Measurements from ENCODE around the gene TSEN15.

TSEN15 gene

DNA sequence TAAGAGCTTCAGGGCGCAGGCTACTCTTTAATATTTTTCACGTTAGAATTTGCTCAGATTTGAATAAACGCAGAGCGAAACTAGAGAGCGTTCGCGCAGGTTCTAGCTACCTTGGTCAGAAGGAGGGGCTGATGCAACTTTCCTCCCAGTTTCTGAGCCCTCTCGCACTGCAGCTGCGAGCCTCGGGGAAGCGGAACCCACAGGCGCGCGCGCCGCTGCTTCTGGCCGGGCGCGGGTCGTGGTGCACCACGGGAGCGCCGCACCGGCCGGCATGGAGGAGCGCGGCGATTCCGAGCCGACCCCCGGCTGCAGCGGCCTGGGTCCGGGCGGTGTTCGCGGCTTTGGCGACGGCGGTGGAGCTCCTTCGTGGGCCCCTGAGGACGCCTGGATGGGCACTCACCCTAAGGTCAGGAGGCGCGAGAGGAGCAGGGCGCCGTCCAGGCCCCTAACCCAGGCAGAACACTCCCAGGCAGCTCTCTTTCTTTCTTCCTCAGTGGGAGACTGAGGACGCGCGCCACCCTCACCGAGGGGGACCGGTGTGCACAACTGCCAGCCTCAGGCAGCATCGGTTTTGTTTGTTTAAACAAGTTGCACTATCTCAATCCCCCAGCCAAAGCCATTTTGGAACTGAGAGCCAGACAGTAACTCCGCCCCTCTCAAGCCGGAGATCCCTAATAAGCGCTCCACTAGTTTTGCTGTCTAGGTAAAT, at the start of gene TSEN15:
TSS of gene TSEN15 (plus strand) at position 246 of the 709 bp plus-strand sequence. CDS start at position 272, 26 bp downstream.
- peak; percentile 89 for DNase-seq (ENCODE audit: low spot score)
- TF ChIP-seq, protein P1, sequence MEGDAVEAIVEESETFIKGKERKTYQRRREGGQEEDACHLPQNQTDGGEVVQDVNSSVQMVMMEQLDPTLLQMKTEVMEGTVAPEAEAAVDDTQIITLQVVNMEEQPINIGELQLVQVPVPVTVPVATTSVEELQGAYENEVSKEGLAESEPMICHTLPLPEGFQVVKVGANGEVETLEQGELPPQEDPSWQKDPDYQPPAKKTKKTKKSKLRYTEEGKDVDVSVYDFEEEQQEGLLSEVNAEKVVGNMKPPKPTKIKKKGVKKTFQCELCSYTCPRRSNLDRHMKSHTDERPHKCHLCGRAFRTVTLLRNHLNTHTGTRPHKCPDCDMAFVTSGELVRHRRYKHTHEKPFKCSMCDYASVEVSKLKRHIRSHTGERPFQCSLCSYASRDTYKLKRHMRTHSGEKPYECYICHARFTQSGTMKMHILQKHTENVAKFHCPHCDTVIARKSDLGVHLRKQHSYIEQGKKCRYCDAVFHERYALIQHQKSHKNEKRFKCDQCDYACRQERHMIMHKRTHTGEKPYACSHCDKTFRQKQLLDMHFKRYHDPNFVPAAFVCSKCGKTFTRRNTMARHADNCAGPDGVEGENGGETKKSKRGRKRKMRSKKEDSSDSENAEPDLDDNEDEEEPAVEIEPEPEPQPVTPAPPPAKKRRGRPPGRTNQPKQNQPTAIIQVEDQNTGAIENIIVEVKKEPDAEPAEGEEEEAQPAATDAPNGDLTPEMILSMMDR (IDR thresholded peaks at IDR 0.05; ENCODE audit: extremely low read depth, missing control alignments) = no peak

GRCh38 chr1:184002071-184002470, 49.5 kb upstream of the TSEN15 start:
- TF ChIP-seq, protein P1 (IDR thresholded peaks at IDR 0.05; ENCODE audit: extremely low read depth, missing control alignments) = no peak
- no peak for DNase-seq (ENCODE audit: low spot score)

DNA sequence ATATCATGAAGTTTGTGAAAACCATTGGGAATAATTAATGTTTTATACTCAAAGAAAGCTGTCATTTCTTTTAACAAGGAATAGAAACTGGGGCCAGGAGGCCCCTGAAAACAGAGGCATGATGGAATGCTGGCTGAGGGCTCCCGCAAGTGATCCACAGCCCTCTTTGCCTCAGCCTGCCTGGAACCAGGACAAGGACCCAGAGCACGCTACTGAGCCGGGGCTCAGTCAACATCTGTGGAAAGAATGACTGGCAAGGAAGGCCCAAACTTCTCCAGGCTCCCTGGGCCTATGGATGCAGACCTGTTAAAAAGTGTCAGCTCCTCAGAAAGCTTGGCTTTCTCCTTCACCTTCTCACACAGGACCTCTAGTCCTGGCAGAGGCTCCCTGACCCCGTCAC, 46.6 kb upstream of the TSEN15 start:
- TF ChIP-seq, protein P1 (IDR thresholded peaks at IDR 0.05; ENCODE audit: extremely low read depth, missing control alignments) = no peak

DNA sequence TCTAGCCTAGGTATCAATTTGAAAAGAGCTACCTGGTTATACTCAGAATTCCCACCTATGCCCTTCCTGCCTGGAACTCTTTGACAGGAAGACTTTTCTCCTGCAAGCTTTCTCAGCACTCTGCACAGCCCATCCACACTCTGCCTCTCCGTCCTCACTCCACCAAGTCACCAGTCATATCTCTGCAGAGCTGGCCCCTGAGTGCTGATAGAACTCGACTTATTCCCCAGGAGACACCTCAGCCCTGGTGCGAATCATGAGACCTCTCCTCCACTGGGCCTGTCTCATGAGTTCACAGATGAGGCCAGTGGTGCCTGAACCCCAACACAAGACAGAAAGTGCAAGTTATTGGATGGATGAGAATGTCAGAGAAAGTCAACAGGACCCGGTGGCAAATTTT, 46.0 kb upstream of the TSEN15 start:
- TF ChIP-seq, protein P1 (IDR thresholded peaks at IDR 0.05; ENCODE audit: extremely low read depth, missing control alignments) = no peak

More for the DNA sequence above, 46.6 kb upstream of the TSEN15 start:
- DNase-seq (ENCODE audit: low spot score) = no peak

GRCh38 chr1:184010788-184011187, 40.7 kb upstream of the TSEN15 start:
- TF ChIP-seq, protein P1 (IDR thresholded peaks at IDR 0.05; ENCODE audit: extremely low read depth, missing control alignments) = no peak
- DNase-seq (ENCODE audit: low spot score) = no peak

More for the DNA sequence above, 46.0 kb upstream of the TSEN15 start:
- DNase-seq (ENCODE audit: low spot score) = no peak

DNA sequence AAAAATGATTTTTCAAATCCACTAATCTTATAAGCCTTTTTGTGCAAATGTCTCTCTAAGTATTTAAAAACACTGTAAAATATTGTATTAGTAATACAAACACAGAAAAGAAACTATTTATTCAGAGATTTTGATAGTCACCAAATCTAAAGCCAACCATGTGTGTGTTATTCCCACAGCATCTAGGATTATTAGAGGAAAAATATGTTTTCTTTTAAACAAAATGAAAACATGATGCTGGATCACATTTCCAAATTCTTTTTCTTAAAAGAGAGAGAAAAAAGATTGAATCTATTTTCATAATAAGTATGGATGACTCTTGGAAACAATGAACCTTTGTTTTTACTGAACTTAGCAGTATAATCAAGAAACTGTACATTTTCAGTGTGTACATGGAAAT, 39.3 kb upstream of the TSEN15 start:
- TF ChIP-seq, protein P1 (IDR thresholded peaks at IDR 0.05; ENCODE audit: extremely low read depth, missing control alignments) = no peak
- no peak for DNase-seq (ENCODE audit: low spot score)

DNA sequence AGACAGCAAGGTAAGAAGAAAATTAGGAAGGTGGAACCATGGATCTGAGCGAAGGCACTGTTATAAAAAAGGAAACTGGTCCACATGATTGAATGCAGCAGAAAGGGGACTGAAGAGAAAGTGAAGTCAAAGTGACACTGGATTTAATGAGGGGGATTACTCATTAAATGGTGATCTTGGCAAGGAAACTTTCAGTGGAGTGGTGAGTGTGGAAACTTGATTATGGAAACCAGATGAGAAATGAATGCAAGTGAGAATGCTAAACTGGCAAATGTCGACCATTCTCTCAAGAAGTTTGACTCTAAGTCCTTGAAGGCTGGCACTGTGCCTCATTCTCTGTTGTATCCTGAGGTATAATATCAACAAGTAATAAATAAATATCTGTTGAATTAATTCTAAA, 37.3 kb upstream of the TSEN15 start:
- no peak for DNase-seq (ENCODE audit: low spot score)
- TF ChIP-seq, protein P1 (IDR thresholded peaks at IDR 0.05; ENCODE audit: extremely low read depth, missing control alignments) = no peak

Measured in GM20000 (cell line).